ENCODE results near the gene ZDHHC12.
A peak's percentile ranks its signal among the peaks of the same experiment; 100 is the strongest.

Gene ZDHHC12

DNA sequence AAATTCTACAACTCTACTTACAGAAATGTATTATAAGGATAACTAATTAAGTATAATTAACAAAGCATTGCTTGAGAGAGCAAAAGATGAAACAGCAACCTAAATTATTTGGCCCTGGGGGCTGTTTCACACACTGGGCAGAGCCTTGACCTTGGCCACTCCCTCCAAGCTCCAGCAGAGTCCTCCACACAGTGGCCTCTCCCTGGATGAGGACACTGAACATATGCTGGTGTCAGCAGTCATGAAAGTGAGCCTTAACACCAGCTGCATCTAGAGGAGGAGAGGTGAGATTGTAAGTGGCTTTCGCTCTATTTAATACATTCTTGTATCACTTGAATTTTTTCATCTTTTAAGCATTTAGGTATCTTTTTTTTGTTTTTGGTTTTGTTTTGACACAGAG, 23.3 kb upstream of the ZDHHC12 start:
- no peak for DNase-seq (ENCODE audit: low read depth)
- TF ChIP-seq CTCF (IDR thresholded peaks at IDR 0.05; ENCODE audit: insufficient read depth, low read depth, low read length, missing control alignments): no peak
- no peak overlapping the region for H3K4me3 ChIP-seq (ENCODE audit: low read length)

GRCh38 chr9:128743421-128743820, 19.5 kb upstream of the ZDHHC12 start:
- TF ChIP-seq CTCF (IDR thresholded peaks at IDR 0.05; ENCODE audit: insufficient read depth, low read depth, low read length, missing control alignments): no peak
- H3K4me3 ChIP-seq (ENCODE audit: low read length): no peak overlapping the region
- DNase-seq (ENCODE audit: low read depth): no peak

- no peak overlapping the region for H3K4me3 ChIP-seq (ENCODE audit: low read length)
- DNase-seq (ENCODE audit: low read depth): no peak
- TF ChIP-seq CTCF (IDR thresholded peaks at IDR 0.05; ENCODE audit: insufficient read depth, low read depth, low read length, missing control alignments): no peak
Measured at GRCh38 chr9:128742401-128742800, 18.5 kb upstream of the ZDHHC12 start.

- TF ChIP-seq CTCF (IDR thresholded peaks at IDR 0.05; ENCODE audit: insufficient read depth, low read depth, low read length, missing control alignments): no peak
- DNase-seq (ENCODE audit: low read depth): no peak
Measured at GRCh38 chr9:128735373-128735772, 11.4 kb upstream of the ZDHHC12 start.

GRCh38 chr9:128733256-128733655, 9.3 kb upstream of the ZDHHC12 start:
- no peak overlapping the region for H3K4me3 ChIP-seq (ENCODE audit: low read length)
- TF ChIP-seq CTCF (IDR thresholded peaks at IDR 0.05; ENCODE audit: insufficient read depth, low read depth, low read length, missing control alignments): peak; percentile 81
- peak; percentile 85 for DNase-seq (ENCODE audit: low read depth)

More at GRCh38 chr9:128735373-128735772, 11.4 kb upstream of the ZDHHC12 start:
- H3K4me3 ChIP-seq (ENCODE audit: low read length): no peak overlapping the region

DNA sequence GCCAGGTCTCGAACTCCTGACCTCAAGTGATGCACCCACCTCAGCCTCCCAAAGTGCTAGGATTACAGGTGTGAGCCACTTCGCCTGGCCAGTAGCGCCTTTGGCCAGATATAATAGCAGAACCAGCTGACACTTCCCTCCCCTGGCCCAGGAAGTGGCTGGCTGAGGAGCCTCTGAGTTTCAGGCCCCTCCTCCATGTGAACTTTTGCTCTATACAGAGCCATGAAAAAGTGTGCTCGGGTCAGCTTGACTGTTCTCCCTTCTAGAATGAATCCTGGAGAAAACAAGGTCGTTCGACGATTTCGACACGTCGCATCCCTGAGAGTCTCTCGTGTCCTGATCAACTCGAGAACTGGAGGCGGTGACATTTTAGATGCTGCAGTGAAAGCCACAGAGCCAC, 8.6 kb upstream of the ZDHHC12 start:
- no peak for TF ChIP-seq CTCF (IDR thresholded peaks at IDR 0.05; ENCODE audit: insufficient read depth, low read depth, low read length, missing control alignments)
- H3K4me3 ChIP-seq (ENCODE audit: low read length): no peak overlapping the region
- no peak for DNase-seq (ENCODE audit: low read depth)

DNA sequence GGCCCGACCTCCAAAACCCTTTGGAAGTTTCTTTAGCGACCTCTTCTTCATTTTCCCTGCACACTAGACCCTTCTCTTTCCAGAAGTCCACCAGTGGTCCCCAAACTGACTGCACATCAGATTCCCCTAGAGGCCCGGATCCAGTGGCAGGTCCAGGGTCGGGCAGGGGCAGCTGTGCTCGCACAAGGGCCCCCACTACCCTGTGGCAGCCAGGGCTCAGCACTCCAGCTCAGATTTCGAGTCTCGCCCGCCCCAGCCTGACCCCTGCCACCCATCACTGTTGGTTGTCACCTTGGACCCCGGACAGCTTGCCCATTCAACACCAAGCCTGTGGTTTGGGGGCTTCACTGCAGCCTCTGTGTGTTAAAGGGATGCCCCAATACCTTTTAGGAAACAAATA, 7.8 kb upstream of the ZDHHC12 start:
- DNase-seq (ENCODE audit: low read depth): no peak
- no peak overlapping the region for H3K4me3 ChIP-seq (ENCODE audit: low read length)
- TF ChIP-seq CTCF (IDR thresholded peaks at IDR 0.05; ENCODE audit: insufficient read depth, low read depth, low read length, missing control alignments): no peak
